Stimulated activated memory B cell treated with anti-CD40 and anti-IgM and Interleukin-4, amounts not matched to agents 10 μg/mL and 1 μg/mL and 100 μg/mL, for 72 hours (primary cell): ENCODE results near the gene USP37.

Source experiments
- ATAC-seq: fragments of 150-1000 bp; cut with Tn5 transposase; 2 replicates; pipeline ENCODE4 v1.10.0; 2021
- H3K27ac Mint-ChIP-seq: one replicate; pipeline ENCODE4 v1.8.0; 2022; ENCODE audit warnings: mild to moderate bottlenecking, mixed read lengths
- H3K27me3 Mint-ChIP-seq: one replicate; pipeline ENCODE4 v1.8.0; 2022; ENCODE audit warnings: mixed read lengths
- H3K36me3 Mint-ChIP-seq: one replicate; pipeline ENCODE4 v1.8.0; 2022; ENCODE audit warnings: mixed read lengths
- H3K4me1 Mint-ChIP-seq: one replicate; pipeline ENCODE4 v1.8.0; 2022; ENCODE audit warnings: mixed read lengths
- H3K4me3 Mint-ChIP-seq: one replicate; pipeline ENCODE4 v1.8.0; 2022; ENCODE audit warnings: mild to moderate bottlenecking, moderate library complexity, mixed read lengths
- H3K9me3 Mint-ChIP-seq: one replicate; pipeline ENCODE4 v1.8.0; 2022; ENCODE audit warnings: mixed read lengths

USP37 gene

GRCh38 chr2:218471982-218472381 is 96.2 kb downstream of the USP37 start:
- Mint-ChIP-seq H3K27me3 (no peaks in the 10 kb centered on the region), H3K9me3 (no peaks in the 10 kb centered on the region), H3K27ac (peak overlapping the region; percentile 46), H3K4me1 (peaks cover 31% of the 10 kb centered on the region), H3K4me3 (no peak overlapping the region), H3K36me3 (peaks cover 51% of the 10 kb centered on the region)
- no peak for ATAC-seq

- no peak for ATAC-seq
- peaks cover 31% of the 10 kb centered on the region for H3K4me1 Mint-ChIP-seq
- no peaks in the 10 kb centered on the region for H3K9me3 Mint-ChIP-seq
- no peak overlapping the region for H3K4me3 Mint-ChIP-seq
- H3K27ac Mint-ChIP-seq, result peak overlapping the region; percentile 46
- peaks cover 49% of the 10 kb centered on the region for H3K36me3 Mint-ChIP-seq
- H3K27me3 Mint-ChIP-seq, result no peaks in the 10 kb centered on the region
Observed at GRCh38 chr2:218471036-218471435, 97.1 kb downstream of the USP37 start.

GRCh38 chr2:218470448-218470847 is 97.7 kb downstream of the USP37 start:
- Mint-ChIP-seq H3K4me3 (no peak overlapping the region), H3K27ac (peak overlapping the region; percentile 46), H3K36me3 (peaks cover 49% of the 10 kb centered on the region), H3K27me3 (no peaks in the 10 kb centered on the region), H3K9me3 (no peaks in the 10 kb centered on the region), H3K4me1 (peaks cover 31% of the 10 kb centered on the region)
- ATAC-seq, result no peak

GRCh38 chr2:218465987-218466633 is 102.0 kb downstream of the USP37 start:
- peaks cover 39% of the 10 kb centered on the region for H3K36me3 Mint-ChIP-seq
- H3K9me3 Mint-ChIP-seq, result no peaks in the 10 kb centered on the region
- no peak for ATAC-seq
- H3K4me3 Mint-ChIP-seq, result no peak overlapping the region
- peaks cover 10% of the 10 kb centered on the region for H3K4me1 Mint-ChIP-seq
- peak overlapping the region; percentile 17 for H3K27ac Mint-ChIP-seq
- no peaks in the 10 kb centered on the region for H3K27me3 Mint-ChIP-seq

GRCh38 chr2:218458598-218458997 is 109.6 kb downstream of the USP37 start:
- no peak overlapping the region for H3K27ac Mint-ChIP-seq
- peaks cover 2% of the 10 kb centered on the region for H3K9me3 Mint-ChIP-seq
- H3K27me3 Mint-ChIP-seq, result no peaks in the 10 kb centered on the region
- no peaks in the 10 kb centered on the region for H3K4me1 Mint-ChIP-seq
- no peak overlapping the region for H3K4me3 Mint-ChIP-seq
- peaks cover 64% of the 10 kb centered on the region for H3K36me3 Mint-ChIP-seq
- ATAC-seq, result no peak

- no peak overlapping the region for H3K4me3 Mint-ChIP-seq
- H3K27ac Mint-ChIP-seq, result no peak overlapping the region
- no peaks in the 10 kb centered on the region for H3K27me3 Mint-ChIP-seq
- ATAC-seq, result no peak
- no peaks in the 10 kb centered on the region for H3K4me1 Mint-ChIP-seq
- peaks cover 2% of the 10 kb centered on the region for H3K9me3 Mint-ChIP-seq
- H3K36me3 Mint-ChIP-seq, result peaks cover 56% of the 10 kb centered on the region
Observed at GRCh38 chr2:218456849-218457248, 111.3 kb downstream of the USP37 start.

GRCh38 chr2:218452079-218452478 is 116.1 kb downstream of the USP37 start:
- no peak for ATAC-seq
- Mint-ChIP-seq H3K27me3 (no peaks in the 10 kb centered on the region), H3K4me3 (no peak overlapping the region), H3K4me1 (no peaks in the 10 kb centered on the region), H3K9me3 (peaks cover 2% of the 10 kb centered on the region), H3K36me3 (peaks cover 57% of the 10 kb centered on the region), H3K27ac (no peak overlapping the region)

- Mint-ChIP-seq H3K36me3 (peaks cover 43% of the 10 kb centered on the region), H3K9me3 (no peaks in the 10 kb centered on the region), H3K27ac (no peak overlapping the region), H3K4me3 (no peak overlapping the region), H3K4me1 (no peaks in the 10 kb centered on the region), H3K27me3 (no peaks in the 10 kb centered on the region)
- ATAC-seq, result no peak
Observed at GRCh38 chr2:218448934-218449333, 119.2 kb downstream of the USP37 start.

GRCh38 chr2:218447072-218447471 is 121.1 kb downstream of the USP37 start:
- Mint-ChIP-seq H3K27me3 (no peaks in the 10 kb centered on the region), H3K4me3 (no peak overlapping the region), H3K9me3 (no peaks in the 10 kb centered on the region)

GRCh38 chr2:218446547-218446946 is 121.6 kb downstream of the USP37 start:
- H3K4me3 Mint-ChIP-seq, result no peak overlapping the region
- no peak overlapping the region for H3K27ac Mint-ChIP-seq

More at GRCh38 chr2:218447072-218447471, 121.1 kb downstream of the USP37 start:
- Mint-ChIP-seq H3K4me1 (no peaks in the 10 kb centered on the region), H3K36me3 (peaks cover 37% of the 10 kb centered on the region), H3K27ac (no peak overlapping the region)
- no peak for ATAC-seq

GRCh38 chr2:218445602-218446001 is 122.5 kb downstream of the USP37 start:
- Mint-ChIP-seq H3K4me1 (no peaks in the 10 kb centered on the region), H3K36me3 (peaks cover 37% of the 10 kb centered on the region), H3K4me3 (no peak overlapping the region), H3K27me3 (no peaks in the 10 kb centered on the region), H3K9me3 (no peaks in the 10 kb centered on the region), H3K27ac (no peak overlapping the region)
- ATAC-seq, result no peak

More at GRCh38 chr2:218446547-218446946, 121.6 kb downstream of the USP37 start:
- Mint-ChIP-seq H3K9me3 (no peaks in the 10 kb centered on the region), H3K36me3 (peaks cover 37% of the 10 kb centered on the region), H3K27me3 (no peaks in the 10 kb centered on the region), H3K4me1 (no peaks in the 10 kb centered on the region)
- no peak for ATAC-seq

- Mint-ChIP-seq H3K4me1 (peaks cover 1% of the 10 kb centered on the region), H3K36me3 (peaks cover 30% of the 10 kb centered on the region), H3K9me3 (no peaks in the 10 kb centered on the region), H3K4me3 (no peak overlapping the region), H3K27me3 (no peaks in the 10 kb centered on the region), H3K27ac (no peak overlapping the region)
- no peak for ATAC-seq
Observed at GRCh38 chr2:218444692-218445357, 123.3 kb downstream of the USP37 start.

- no peak for ATAC-seq
- Mint-ChIP-seq H3K27ac (peak overlapping the region; percentile 3), H3K36me3 (no peaks in the 10 kb centered on the region), H3K4me1 (peaks cover 19% of the 10 kb centered on the region), H3K27me3 (no peaks in the 10 kb centered on the region), H3K9me3 (no peaks in the 10 kb centered on the region), H3K4me3 (no peak overlapping the region)
Observed at GRCh38 chr2:218438596-218438995, 129.6 kb downstream of the USP37 start.

- Mint-ChIP-seq H3K27me3 (no peaks in the 10 kb centered on the region), H3K9me3 (no peaks in the 10 kb centered on the region), H3K4me3 (no peak overlapping the region), H3K36me3 (no peaks in the 10 kb centered on the region), H3K27ac (peak overlapping the region; percentile 3), H3K4me1 (peaks cover 19% of the 10 kb centered on the region)
- no peak for ATAC-seq
Observed at GRCh38 chr2:218437969-218438368, 130.2 kb downstream of the USP37 start.

- Mint-ChIP-seq H3K27ac (no peak overlapping the region), H3K4me1 (peaks cover 19% of the 10 kb centered on the region), H3K36me3 (no peaks in the 10 kb centered on the region), H3K4me3 (no peak overlapping the region), H3K27me3 (no peaks in the 10 kb centered on the region), H3K9me3 (no peaks in the 10 kb centered on the region)
- ATAC-seq, result no peak
Observed at GRCh38 chr2:218436992-218437391, 131.2 kb downstream of the USP37 start.
